GM12878 (cell line): ENCODE measurements around the gene C2orf68. TPM values are rescaled to one million over a fixed set of nuclear protein-coding genes. Genes with fewer than 3 reads are reported as not detected.

Source experiments
- BHLHE40 ChIP-seq, 2 experiments: fragments of 450-650 bp in 1 of 2; IDR thresholded peaks; 2 replicates each; pipeline ENCODE4 v1.6.1; 2011 to 2017; ENCODE audit warnings: low read depth in 2 of 2, borderline replicate concordance in 1 of 2, improper control_type of control experiment in 1 of 2, low read length in 1 of 2, mild to moderate bottlenecking in 1 of 2
- EGR1 ChIP-seq, 2 experiments: IDR thresholded peaks; 1 replicate in 1 of 2; 2 replicates in 1 of 2; pipeline ENCODE4 v1.6.1; 2011 to 2012; ENCODE audit warnings: low read depth in 2 of 2, low read length in 2 of 2, borderline replicate concordance in 1 of 2, mild to moderate bottlenecking in 1 of 2, moderate library complexity in 1 of 2
- GABPA ChIP-seq: IDR thresholded peaks from 2 replicates; pipeline ENCODE4 v1.6.1; 2014; ENCODE audit warnings: antibody characterized with exemption, low read depth, mild to moderate bottlenecking, inconsistent platforms
- KLF5 ChIP-seq: fragments of 450-650 bp; IDR thresholded peaks from 2 replicates; pipeline ENCODE4 v1.6.1; 2014; ENCODE audit warnings: mild to moderate bottlenecking; ENCODE audit not compliant: partially characterized antibody
- NBN ChIP-seq: fragments of 450-650 bp; IDR thresholded peaks from 2 replicates; pipeline ENCODE4 v1.6.1; 2016
- RBBP5 ChIP-seq: fragments of 200-600 bp; sonication (generic); conservative IDR thresholded peaks from 2 replicates; pipeline ENCODE4 v1.6.1; 2016
- SMAD1 ChIP-seq: fragments of 450-650 bp; IDR thresholded peaks from 2 replicates; pipeline ENCODE4 v1.6.1; 2018; ENCODE audit warnings: mild to moderate bottlenecking, low read depth; ENCODE audit not compliant: partially characterized antibody
- polyA plus RNA-seq, 11 experiments: library from polyadenylated mRNA; depleted of rRNA in 4 of 11; unstranded in 6 of 11; stranded (reverse) in 5 of 11; fragments of >200 nt; fragmentation: Nextera tagmentation in 4 of 11; fragmentation: Illumina TruSeq in 1 of 11; extraction: Ambion mirVana in 4 of 11; extraction: Trizol in 1 of 11; gene quantifications; 1 replicate in 1 of 11; 2 replicates in 10 of 11; pipeline versions ENCODE4 v1.2.1 to v1.2.3, GENCODE V29; 2011 to 2016; ENCODE audit warnings: inconsistent platforms in 2 of 11, missing spikeins in 2 of 11, low read depth in 1 of 11
- total RNA-seq, 4 experiments: library from RNA; depleted of rRNA in 3 of 4; stranded (reverse); fragments of >200 nt in 3 of 4; fragmentation: Illumina TruSeq in 1 of 4; extraction: Trizol in 1 of 4; gene quantifications; 2 replicates each; pipeline versions ENCODE4 v1.2.1 to v1.2.3, GENCODE V29; 2013 to 2021
- TF ChIP-seq, protein P1 (sequence below): fragments of 450-650 bp; IDR thresholded peaks from 2 replicates; pipeline ENCODE4 v1.6.1; 2016; ENCODE audit warnings: mild to moderate bottlenecking
- TF ChIP-seq, protein P2 (sequence below): fragments of 450-650 bp; IDR thresholded peaks from 2 replicates; pipeline ENCODE4 v1.6.1; 2017; ENCODE audit warnings: low read depth, mild to moderate bottlenecking, moderate library complexity
- TF ChIP-seq, protein P3 (sequence below): fragments of 450-650 bp; IDR thresholded peaks from 2 replicates; pipeline ENCODE4 v1.6.1; 2017; ENCODE audit warnings: mild to moderate bottlenecking
- TF ChIP-seq, protein P4 (sequence below): fragments of 450-650 bp; formaldehyde crosslinking; IDR thresholded peaks from 2 replicates; pipeline ENCODE4 v1.5.0; 2022; ENCODE audit warnings: mild to moderate bottlenecking, missing genetic modification characterization
- TF ChIP-seq, protein P5 (sequence below): IDR thresholded peaks from 2 replicates; pipeline ENCODE4 v1.6.1; 2012; ENCODE audit warnings: low read depth, low read length, improper control_type of control experiment
- TF ChIP-seq, protein P6 (sequence below): fragments of 450-650 bp; IDR thresholded peaks from 2 replicates; pipeline ENCODE4 v1.6.1; 2018; ENCODE audit warnings: mild to moderate bottlenecking, low read depth, moderate library complexity; ENCODE audit not compliant: partially characterized antibody
- TF ChIP-seq, protein P7 (sequence below): IDR thresholded peaks from 2 replicates; pipeline ENCODE4 v1.6.1; 2012; ENCODE audit warnings: low read depth, low read length, improper control_type of control experiment

C2orf68 gene
- total and polyA plus RNA-seq, 10 of the 15 experiments (the other 5 are each of a cell fraction or from before 2014, with no cell fraction given): 12.7 to 56.1 (median 28.4) TPM

DNA sequence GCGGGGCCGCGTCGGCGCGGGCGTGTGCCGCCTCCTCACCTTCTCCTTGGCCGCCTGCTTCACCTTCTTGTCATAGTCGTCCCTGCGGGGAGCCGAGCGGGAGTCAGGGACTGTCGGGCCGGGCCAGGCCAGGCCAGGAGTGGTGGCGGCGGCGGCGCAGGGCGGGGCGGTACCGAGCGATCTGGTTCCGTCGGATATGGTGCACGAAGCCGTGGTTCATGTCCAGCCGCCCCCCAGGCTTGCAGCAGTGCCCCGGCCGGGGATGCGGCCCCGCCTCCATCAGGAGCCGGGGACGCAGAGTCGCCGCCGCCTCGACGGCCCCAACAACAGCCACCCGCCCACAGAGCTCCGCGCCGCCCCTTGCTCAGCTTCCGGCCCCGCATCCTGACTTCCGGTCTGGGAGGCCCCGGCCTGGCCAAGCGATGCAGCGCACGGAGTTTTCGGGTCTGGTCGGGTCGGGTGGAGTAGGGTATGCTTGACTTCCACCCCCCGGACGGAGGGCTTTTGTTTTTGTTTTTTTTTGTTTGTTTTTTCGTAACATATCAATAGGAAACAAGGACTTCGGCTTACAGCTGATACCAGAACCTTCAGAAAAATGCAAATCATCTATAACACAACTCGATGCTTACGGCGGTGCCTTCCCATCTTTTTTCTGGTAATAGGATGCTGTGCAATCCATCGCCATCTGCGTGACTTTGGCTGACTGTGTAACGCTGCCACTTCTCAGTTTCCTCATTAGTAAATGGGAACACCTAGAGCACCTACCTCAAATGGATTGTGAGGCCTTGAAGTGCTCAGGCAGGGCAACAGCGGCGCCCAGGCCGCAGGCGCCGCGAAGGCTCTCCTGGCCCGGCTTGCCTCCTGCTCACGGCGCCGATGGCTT, at the start of gene C2orf68 (continued):
- TF ChIP-seq, protein P1, sequence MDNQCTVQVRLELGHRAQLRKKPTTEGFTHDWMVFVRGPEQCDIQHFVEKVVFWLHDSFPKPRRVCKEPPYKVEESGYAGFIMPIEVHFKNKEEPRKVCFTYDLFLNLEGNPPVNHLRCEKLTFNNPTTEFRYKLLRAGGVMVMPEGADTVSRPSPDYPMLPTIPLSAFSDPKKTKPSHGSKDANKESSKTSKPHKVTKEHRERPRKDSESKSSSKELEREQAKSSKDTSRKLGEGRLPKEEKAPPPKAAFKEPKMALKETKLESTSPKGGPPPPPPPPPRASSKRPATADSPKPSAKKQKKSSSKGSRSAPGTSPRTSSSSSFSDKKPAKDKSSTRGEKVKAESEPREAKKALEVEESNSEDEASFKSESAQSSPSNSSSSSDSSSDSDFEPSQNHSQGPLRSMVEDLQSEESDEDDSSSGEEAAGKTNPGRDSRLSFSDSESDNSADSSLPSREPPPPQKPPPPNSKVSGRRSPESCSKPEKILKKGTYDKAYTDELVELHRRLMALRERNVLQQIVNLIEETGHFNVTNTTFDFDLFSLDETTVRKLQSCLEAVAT: peak; percentile 98
- TF ChIP-seq GABPA (peak; percentile 93), SMAD1 (peak; percentile 28), KLF5 (peak; percentile 39), EGR1 (IDR thresholded peaks at IDR 0.05; ENCODE audit: borderline replicate concordance in 1 of 2, low read depth in 2 of 2, low read length in 2 of 2) (peak in 1 of 2 experiments; percentile 57; a peak in 1 of 3 replicates), NBN (peak; percentile 55; the same call in 1 of the 2 replicates), BHLHE40 (IDR thresholded peaks at IDR 0.05; ENCODE audit: borderline replicate concordance in 1 of 2, low read depth in 2 of 2, low read length in 1 of 2) (0 out of 4 replicates have a peak, but pooled peaks of 1 of the 2 experiments have one; percentile 26), RBBP5 (no peak)
- TF ChIP-seq, protein P2, sequence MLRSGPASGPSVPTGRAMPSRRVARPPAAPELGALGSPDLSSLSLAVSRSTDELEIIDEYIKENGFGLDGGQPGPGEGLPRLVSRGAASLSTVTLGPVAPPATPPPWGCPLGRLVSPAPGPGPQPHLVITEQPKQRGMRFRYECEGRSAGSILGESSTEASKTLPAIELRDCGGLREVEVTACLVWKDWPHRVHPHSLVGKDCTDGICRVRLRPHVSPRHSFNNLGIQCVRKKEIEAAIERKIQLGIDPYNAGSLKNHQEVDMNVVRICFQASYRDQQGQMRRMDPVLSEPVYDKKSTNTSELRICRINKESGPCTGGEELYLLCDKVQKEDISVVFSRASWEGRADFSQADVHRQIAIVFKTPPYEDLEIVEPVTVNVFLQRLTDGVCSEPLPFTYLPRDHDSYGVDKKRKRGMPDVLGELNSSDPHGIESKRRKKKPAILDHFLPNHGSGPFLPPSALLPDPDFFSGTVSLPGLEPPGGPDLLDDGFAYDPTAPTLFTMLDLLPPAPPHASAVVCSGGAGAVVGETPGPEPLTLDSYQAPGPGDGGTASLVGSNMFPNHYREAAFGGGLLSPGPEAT: peak; percentile 90
- TF ChIP-seq, protein P3, sequence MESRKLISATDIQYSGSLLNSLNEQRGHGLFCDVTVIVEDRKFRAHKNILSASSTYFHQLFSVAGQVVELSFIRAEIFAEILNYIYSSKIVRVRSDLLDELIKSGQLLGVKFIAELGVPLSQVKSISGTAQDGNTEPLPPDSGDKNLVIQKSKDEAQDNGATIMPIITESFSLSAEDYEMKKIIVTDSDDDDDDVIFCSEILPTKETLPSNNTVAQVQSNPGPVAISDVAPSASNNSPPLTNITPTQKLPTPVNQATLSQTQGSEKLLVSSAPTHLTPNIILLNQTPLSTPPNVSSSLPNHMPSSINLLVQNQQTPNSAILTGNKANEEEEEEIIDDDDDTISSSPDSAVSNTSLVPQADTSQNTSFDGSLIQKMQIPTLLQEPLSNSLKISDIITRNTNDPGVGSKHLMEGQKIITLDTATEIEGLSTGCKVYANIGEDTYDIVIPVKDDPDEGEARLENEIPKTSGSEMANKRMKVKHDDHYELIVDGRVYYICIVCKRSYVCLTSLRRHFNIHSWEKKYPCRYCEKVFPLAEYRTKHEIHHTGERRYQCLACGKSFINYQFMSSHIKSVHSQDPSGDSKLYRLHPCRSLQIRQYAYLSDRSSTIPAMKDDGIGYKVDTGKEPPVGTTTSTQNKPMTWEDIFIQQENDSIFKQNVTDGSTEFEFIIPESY: peak; percentile 98
- TF ChIP-seq, protein P4, sequence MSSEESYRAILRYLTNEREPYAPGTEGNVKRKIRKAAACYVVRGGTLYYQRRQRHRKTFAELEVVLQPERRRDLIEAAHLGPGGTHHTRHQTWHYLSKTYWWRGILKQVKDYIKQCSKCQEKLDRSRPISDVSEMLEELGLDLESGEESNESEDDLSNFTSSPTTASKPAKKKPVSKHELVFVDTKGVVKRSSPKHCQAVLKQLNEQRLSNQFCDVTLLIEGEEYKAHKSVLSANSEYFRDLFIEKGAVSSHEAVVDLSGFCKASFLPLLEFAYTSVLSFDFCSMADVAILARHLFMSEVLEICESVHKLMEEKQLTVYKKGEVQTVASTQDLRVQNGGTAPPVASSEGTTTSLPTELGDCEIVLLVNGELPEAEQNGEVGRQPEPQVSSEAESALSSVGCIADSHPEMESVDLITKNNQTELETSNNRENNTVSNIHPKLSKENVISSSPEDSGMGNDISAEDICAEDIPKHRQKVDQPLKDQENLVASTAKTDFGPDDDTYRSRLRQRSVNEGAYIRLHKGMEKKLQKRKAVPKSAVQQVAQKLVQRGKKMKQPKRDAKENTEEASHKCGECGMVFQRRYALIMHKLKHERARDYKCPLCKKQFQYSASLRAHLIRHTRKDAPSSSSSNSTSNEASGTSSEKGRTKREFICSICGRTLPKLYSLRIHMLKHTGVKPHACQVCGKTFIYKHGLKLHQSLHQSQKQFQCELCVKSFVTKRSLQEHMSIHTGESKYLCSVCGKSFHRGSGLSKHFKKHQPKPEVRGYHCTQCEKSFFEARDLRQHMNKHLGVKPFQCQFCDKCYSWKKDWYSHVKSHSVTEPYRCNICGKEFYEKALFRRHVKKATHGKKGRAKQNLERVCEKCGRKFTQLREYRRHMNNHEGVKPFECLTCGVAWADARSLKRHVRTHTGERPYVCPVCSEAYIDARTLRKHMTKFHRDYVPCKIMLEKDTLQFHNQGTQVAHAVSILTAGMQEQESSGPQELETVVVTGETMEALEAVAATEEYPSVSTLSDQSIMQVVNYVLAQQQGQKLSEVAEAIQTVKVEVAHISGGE (CRISPR knock-in tag): no peak
- TF ChIP-seq, protein P5, sequence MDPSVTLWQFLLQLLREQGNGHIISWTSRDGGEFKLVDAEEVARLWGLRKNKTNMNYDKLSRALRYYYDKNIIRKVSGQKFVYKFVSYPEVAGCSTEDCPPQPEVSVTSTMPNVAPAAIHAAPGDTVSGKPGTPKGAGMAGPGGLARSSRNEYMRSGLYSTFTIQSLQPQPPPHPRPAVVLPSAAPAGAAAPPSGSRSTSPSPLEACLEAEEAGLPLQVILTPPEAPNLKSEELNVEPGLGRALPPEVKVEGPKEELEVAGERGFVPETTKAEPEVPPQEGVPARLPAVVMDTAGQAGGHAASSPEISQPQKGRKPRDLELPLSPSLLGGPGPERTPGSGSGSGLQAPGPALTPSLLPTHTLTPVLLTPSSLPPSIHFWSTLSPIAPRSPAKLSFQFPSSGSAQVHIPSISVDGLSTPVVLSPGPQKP: peak; percentile 86
- TF ChIP-seq, protein P6, sequence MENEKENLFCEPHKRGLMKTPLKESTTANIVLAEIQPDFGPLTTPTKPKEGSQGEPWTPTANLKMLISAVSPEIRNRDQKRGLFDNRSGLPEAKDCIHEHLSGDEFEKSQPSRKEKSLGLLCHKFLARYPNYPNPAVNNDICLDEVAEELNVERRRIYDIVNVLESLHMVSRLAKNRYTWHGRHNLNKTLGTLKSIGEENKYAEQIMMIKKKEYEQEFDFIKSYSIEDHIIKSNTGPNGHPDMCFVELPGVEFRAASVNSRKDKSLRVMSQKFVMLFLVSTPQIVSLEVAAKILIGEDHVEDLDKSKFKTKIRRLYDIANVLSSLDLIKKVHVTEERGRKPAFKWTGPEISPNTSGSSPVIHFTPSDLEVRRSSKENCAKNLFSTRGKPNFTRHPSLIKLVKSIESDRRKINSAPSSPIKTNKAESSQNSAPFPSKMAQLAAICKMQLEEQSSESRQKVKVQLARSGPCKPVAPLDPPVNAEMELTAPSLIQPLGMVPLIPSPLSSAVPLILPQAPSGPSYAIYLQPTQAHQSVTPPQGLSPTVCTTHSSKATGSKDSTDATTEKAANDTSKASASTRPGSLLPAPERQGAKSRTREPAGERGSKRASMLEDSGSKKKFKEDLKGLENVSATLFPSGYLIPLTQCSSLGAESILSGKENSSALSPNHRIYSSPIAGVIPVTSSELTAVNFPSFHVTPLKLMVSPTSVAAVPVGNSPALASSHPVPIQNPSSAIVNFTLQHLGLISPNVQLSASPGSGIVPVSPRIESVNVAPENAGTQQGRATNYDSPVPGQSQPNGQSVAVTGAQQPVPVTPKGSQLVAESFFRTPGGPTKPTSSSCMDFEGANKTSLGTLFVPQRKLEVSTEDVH: peak; percentile 65
- TF ChIP-seq, protein P7, sequence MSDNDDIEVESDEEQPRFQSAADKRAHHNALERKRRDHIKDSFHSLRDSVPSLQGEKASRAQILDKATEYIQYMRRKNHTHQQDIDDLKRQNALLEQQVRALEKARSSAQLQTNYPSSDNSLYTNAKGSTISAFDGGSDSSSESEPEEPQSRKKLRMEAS: peak; percentile 64; the same call in 1 of the 2 replicates
